HEK293T (cell line): ENCODE results near the gene GPR55.

Experiments used
- ARNT ChIP-seq: fragments of 450-650 bp; IDR thresholded peaks from 2 replicates; pipeline ENCODE4 v1.6.1; 2017; ENCODE audit warnings: mild to moderate bottlenecking
- BHLHE40 ChIP-seq: fragments of 450-650 bp; IDR thresholded peaks from 2 replicates; pipeline ENCODE4 v1.6.1; 2016; ENCODE audit warnings: mild to moderate bottlenecking, moderate library complexity, borderline replicate concordance
- ELF4 ChIP-seq: fragments of 450-650 bp; IDR thresholded peaks from 2 replicates; pipeline ENCODE4 v1.6.1; 2017; ENCODE audit warnings: antibody characterized with exemption
- FOXA1 ChIP-seq: fragments of 450-650 bp; IDR thresholded peaks from 2 replicates; pipeline ENCODE4 v1.6.1; 2016; ENCODE audit warnings: mild to moderate bottlenecking
- FOXK2 ChIP-seq: fragments of 450-650 bp; IDR thresholded peaks from 2 replicates; pipeline ENCODE4 v1.6.1; 2016; ENCODE audit warnings: mild to moderate bottlenecking
- FOXM1 ChIP-seq: fragments of 450-650 bp; IDR thresholded peaks from 2 replicates; pipeline ENCODE4 v1.6.1; 2017; ENCODE audit warnings: mild to moderate bottlenecking, borderline replicate concordance
- HDGF ChIP-seq: fragments of 450-650 bp; IDR thresholded peaks from 2 replicates; pipeline ENCODE4 v1.6.1; 2017; ENCODE audit warnings: antibody characterized with exemption, borderline replicate concordance
- LEF1 ChIP-seq: fragments of 450-650 bp; IDR thresholded peaks from 2 replicates; pipeline ENCODE4 v1.6.1; 2017; ENCODE audit warnings: mild to moderate bottlenecking, borderline replicate concordance
- NFRKB ChIP-seq: fragments of 450-650 bp; IDR thresholded peaks from 2 replicates; pipeline ENCODE4 v1.6.1; 2016; ENCODE audit warnings: mild to moderate bottlenecking, moderate library complexity
- SP1 ChIP-seq: fragments of 450-650 bp; IDR thresholded peaks from 2 replicates; pipeline ENCODE4 v1.6.1; 2017
- SUZ12 ChIP-seq: fragments of 450-650 bp; IDR thresholded peaks from 2 replicates; pipeline ENCODE4 v1.6.1; 2016; ENCODE audit warnings: mild to moderate bottlenecking
- TARDBP ChIP-seq: fragments of 450-650 bp; IDR thresholded peaks from 2 replicates; pipeline ENCODE4 v1.6.1; 2016
- ZNF384 ChIP-seq: fragments of 450-650 bp; IDR thresholded peaks from 2 replicates; pipeline ENCODE4 v1.6.1; 2016

DNA sequence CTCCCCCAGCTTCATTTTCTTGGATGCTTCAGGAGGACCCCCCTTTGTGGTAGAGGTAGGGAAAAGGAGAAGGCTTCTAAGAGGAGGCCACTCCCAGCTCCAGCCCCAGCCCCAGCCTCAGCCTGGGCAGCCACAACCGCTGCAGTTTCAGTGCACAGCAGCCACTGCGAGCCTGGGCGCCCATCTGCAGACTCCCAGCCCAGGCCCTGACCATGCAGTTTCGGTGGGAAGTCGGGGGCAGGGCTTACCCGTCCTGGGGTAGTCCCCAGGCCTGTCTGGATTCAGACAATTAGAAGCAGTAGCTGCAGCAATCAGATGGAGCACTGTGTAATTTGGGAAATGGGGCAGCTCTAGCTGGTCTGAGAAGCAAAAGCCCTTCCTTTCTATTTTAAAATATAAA is 31.7 kb downstream of the GPR55 start:
- TF ChIP-seq BHLHE40 (no peak), ELF4 (no peak), FOXK2 (no peak), FOXA1 (no peak), SUZ12 (no peak), FOXM1 (no peak), ARNT (no peak), NFRKB (no peak), LEF1 (no peak), TARDBP (no peak), HDGF (no peak), ZNF384 (no peak), SP1 (no peak)
